Measurements from ENCODE around the gene NRL. TPM values are rescaled to one million over a fixed set of nuclear protein-coding genes. Genes with fewer than 3 reads are reported as not detected.

NRL gene
- total RNA-seq, 1 experiment from 2014 or later, result 1.3 TPM

GRCh38 chr14:24110060-24110459 lies 4.7 kb downstream of the NRL start:
- Mint-ChIP-seq H3K9me3 (peaks cover 7% of the 10 kb centered on the region), H3K27ac (no peak overlapping the region), H3K27me3 (ENCODE audit: low read depth) (peaks cover 3% of the 10 kb centered on the region; the same call in 1 of the 2 replicates), H3K4me1 (peaks cover 5% of the 10 kb centered on the region), H3K4me3 (no peak overlapping the region), H3K36me3 (peaks cover 7% of the 10 kb centered on the region)
- TF ChIP-seq ARID4B (CRISPR knock-in tag; IDR thresholded peaks at IDR 0.05; ENCODE audit: borderline replicate concordance) (no peak), GABPB1 (CRISPR knock-in tag; IDR thresholded peaks at IDR 0.05) (peak; percentile 29; the same call in 1 of the 2 replicates), GTF2I (CRISPR knock-in tag; conservative IDR thresholded peaks at IDR 0.05) (no peak)
- ATAC-seq (no peak), DNase-seq (ENCODE audit: low spot score) (no peak)
- ChIA-PET POLR2A (interaction anchor here (0.5 to 3.6 kb wide), 6 partner anchors 9 to 441 kb away, joined by 3 to 11 read pairs (median 3); partner anchors contain the start of gene CARMIL3), CTCF (interaction anchor here (0.9 to 3.8 kb wide), 12 partner anchors 12 to 224 kb away, joined by 3 to 254 read pairs (median 5); partner anchors contain the start of genes CARMIL3, EMC9, IRF9 and PCK2)

- peaks cover 5% of the 10 kb centered on the region for H3K4me1 Mint-ChIP-seq
- H3K9me3 Mint-ChIP-seq, result peaks cover 21% of the 10 kb centered on the region
- ATAC-seq (no peak; the same call in 1 of the 2 replicates), DNase-seq (ENCODE audit: low spot score) (no peak)
- ChIA-PET POLR2A (interaction anchor here (0.7 to 3.6 kb wide), 7 partner anchors 13 to 57 kb away, joined by 3 to 13 read pairs (median 6); partner anchors contain the start of genes CARMIL3 and PCK2), CTCF (interaction anchor here (0.6 to 3.8 kb wide), 49 partner anchors 8 to 1130 kb away, joined by 3 to 254 read pairs (median 5); partner anchors contain the start of genes CARMIL3, CHMP4A, CIDEB and CPNE6)
- H3K27ac Mint-ChIP-seq, result no peak overlapping the region
- H3K36me3 Mint-ChIP-seq, result peaks cover 22% of the 10 kb centered on the region
- no peak overlapping the region for H3K4me3 Mint-ChIP-seq
- no peaks in the 10 kb centered on the region; the same call in 1 of the 2 replicates for H3K27me3 Mint-ChIP-seq (ENCODE audit: low read depth)
- TF ChIP-seq NR3C1 (CRISPR knock-in tag; conservative IDR thresholded peaks at IDR 0.05; ENCODE audit: low read depth), result no peak
- TF ChIP-seq PRDM15 (CRISPR knock-in tag; IDR thresholded peaks at IDR 0.05), result no peak
- TF ChIP-seq HMGXB4 (CRISPR knock-in tag; IDR thresholded peaks at IDR 0.05), result no peak
- no peak for TF ChIP-seq E2F5 (CRISPR knock-in tag; IDR thresholded peaks at IDR 0.05)
- TF ChIP-seq NR2C2 (CRISPR knock-in tag; IDR thresholded peaks at IDR 0.05), result no peak
- TF ChIP-seq CTCF (IDR thresholded peaks at IDR 0.05), result no peak
- no peak for TF ChIP-seq ZMAT4 (CRISPR knock-in tag; IDR thresholded peaks at IDR 0.05)
- no peak for TF ChIP-seq ZNF512 (CRISPR knock-in tag; IDR thresholded peaks at IDR 0.05; ENCODE audit: borderline replicate concordance)
- no peak for TF ChIP-seq ELF4 (CRISPR knock-in tag; IDR thresholded peaks at IDR 0.05; ENCODE audit: low read depth)
- TF ChIP-seq ZNF396 (CRISPR knock-in tag; IDR thresholded peaks at IDR 0.05; ENCODE audit: borderline replicate concordance), result no peak
- TF ChIP-seq SMAD3 (CRISPR knock-in tag; IDR thresholded peaks at IDR 0.05; ENCODE audit: borderline replicate concordance), result no peak
- TF ChIP-seq CDX4 (CRISPR knock-in tag; IDR thresholded peaks at IDR 0.05; ENCODE audit: borderline replicate concordance), result no peak
Measured at GRCh38 chr14:24108336-24108874, 6.3 kb downstream of the NRL start.
